H1 (cell line): ENCODE measurements around the gene LRRC74B. TPM values are rescaled to one million over a fixed set of nuclear protein-coding genes. Genes with fewer than 3 reads are reported as not detected.

Experiments used
- CTCF ChIA-PET: fragments of 300-600 bp; sonication (Branson Sonifier 250); formaldehyde crosslinking; loops from one replicate; lab custom pipeline; 2021; ENCODE audit not compliant: partially characterized antibody; lab: Charles Lee
- POLR2A ChIA-PET: fragments of 300-600 bp; sonication (Branson Sonifier 250); formaldehyde crosslinking; loops from one replicate; lab custom pipeline; 2021; ENCODE audit warnings: inconsistent platforms; ENCODE audit not compliant: partially characterized antibody; lab: Charles Lee
- DNase-seq, 2 experiments: peaks; one replicate each; pipeline versions ENCODE4 v3.0.0 to v3.0.0-alpha.2; 2010 to 2022; ENCODE audit warnings: low spot score in 2 of 2, low read depth in 1 of 2, mixed read lengths in 1 of 2
- FAIRE-seq: peaks from 2 replicates; lab custom pipeline; 2011; peaks lifted over from hg19 to GRCh38; lab: Jason Lieb, UNC
- H2AFZ ChIP-seq: 2 replicates; pipeline ENCODE4 v1.8.1; 2012; ENCODE audit warnings: low read length, inconsistent platforms
- H2AK5ac ChIP-seq: 2 replicates; pipeline ENCODE4 v1.6.1; 2013; ENCODE audit warnings: low read depth, low read length
- H2BK120ac ChIP-seq: replicated peaks from 2 replicates; pipeline ENCODE3; 2013; ENCODE audit warnings: low read depth, low read length, inconsistent platforms
- H2BK12ac ChIP-seq: 2 replicates; pipeline ENCODE4 v1.6.1; 2013; ENCODE audit warnings: low read depth, low read length
- H2BK15ac ChIP-seq: 2 replicates; pipeline ENCODE4 v1.6.1; 2013; ENCODE audit warnings: low read length
- H2BK20ac ChIP-seq: 2 replicates; pipeline ENCODE4 v1.6.1; 2013; ENCODE audit warnings: low read length
- H2BK5ac ChIP-seq: 2 replicates; pipeline ENCODE4 v1.6.1; 2013; ENCODE audit warnings: low read depth, low read length
- H3K14ac ChIP-seq: 2 replicates; pipeline ENCODE4 v1.6.1; 2013; ENCODE audit warnings: inconsistent platforms; ENCODE audit not compliant: insufficient read length
- H3K18ac ChIP-seq: 2 replicates; pipeline ENCODE4 v1.6.1; 2013; ENCODE audit warnings: low read length; ENCODE audit errors: extremely low read depth
- H3K23ac ChIP-seq: 2 replicates; pipeline ENCODE4 v1.6.1; 2013; ENCODE audit warnings: inconsistent platforms; ENCODE audit not compliant: insufficient read length
- H3K23me2 ChIP-seq: 2 replicates; pipeline ENCODE4 v1.6.1; 2013; ENCODE audit warnings: low read depth, low read length
- H3K27ac ChIP-seq: 2 replicates; pipeline ENCODE4 v1.6.1; 2011; ENCODE audit warnings: low read depth, low read length, inconsistent platforms
- H3K27me3 ChIP-seq, 4 experiments: replicated peaks in 1 of 4; 1 replicate in 1 of 4; 2 replicates in 3 of 4; pipeline versions ENCODE4 v1.6.1 to v1.8.1; 2011 to 2013; ENCODE audit warnings: low read length in 3 of 4, mild to moderate bottlenecking in 3 of 4, inconsistent platforms in 2 of 4, mixed read lengths in 2 of 4, moderate library complexity in 1 of 4; ENCODE audit not compliant: control insufficient read depth in 3 of 4, insufficient read depth in 3 of 4; ENCODE audit errors: extremely low read depth in 1 of 4
- H3K36me3 ChIP-seq, 4 experiments: 2 replicates each; pipeline versions ENCODE4 v1.6.1 to v1.8.1; 2011 to 2013; ENCODE audit warnings: mild to moderate bottlenecking in 4 of 4, low read length in 3 of 4, moderate library complexity in 2 of 4, control low read depth in 1 of 4, inconsistent platforms in 1 of 4; ENCODE audit not compliant: insufficient read depth in 4 of 4, control insufficient read depth in 2 of 4
- H3K4ac ChIP-seq: replicated peaks from 2 replicates; pipeline ENCODE3; 2013; ENCODE audit warnings: low read length, low read depth, mixed read lengths, inconsistent platforms; ENCODE audit not compliant: insufficient read length
- H3K4me1 ChIP-seq, 4 experiments: replicated peaks in 1 of 4; 1 replicate in 1 of 4; 2 replicates in 3 of 4; pipeline versions ENCODE4 v1.6.1 to v1.8.1; 2011 to 2013; ENCODE audit warnings: low read length in 3 of 4, inconsistent platforms in 2 of 4, mixed read lengths in 1 of 4; ENCODE audit not compliant: insufficient read depth in 4 of 4, control insufficient read depth in 3 of 4
- H3K4me2 ChIP-seq, 2 experiments: 2 replicates each; pipeline versions ENCODE4 v1.6.1 to v1.8.1; 2011 to 2013; ENCODE audit warnings: low read depth in 2 of 2, low read length in 2 of 2, control low read depth in 1 of 2, inconsistent platforms in 1 of 2, mild to moderate bottlenecking in 1 of 2; ENCODE audit not compliant: insufficient read depth in 1 of 2
- H3K4me3 ChIP-seq, 4 experiments: fragments of 200-600, 300-600 bp in 1 of 4; sonication (generic), shearing (Covaris generic), sonication (Bioruptor Twin) in 1 of 4; 2 replicates each; pipeline versions ENCODE4 v1.5.1 to v1.8.1; 2011 to 2016; ENCODE audit warnings: low read length in 4 of 4, low read depth in 3 of 4, control low read depth in 2 of 4, inconsistent platforms in 2 of 4, mild to moderate bottlenecking in 2 of 4, mixed read lengths in 1 of 4, moderate library complexity in 1 of 4; ENCODE audit not compliant: insufficient read depth in 2 of 4; ENCODE audit errors: extremely low read depth in 1 of 4
- H3K56ac ChIP-seq: replicated peaks from 2 replicates; pipeline ENCODE3; 2013; ENCODE audit warnings: low read depth, mild to moderate bottlenecking, mixed read lengths, low read length, inconsistent platforms; ENCODE audit not compliant: insufficient read length
- H3K79me1 ChIP-seq: 2 replicates; pipeline ENCODE4 v1.6.1; 2013; ENCODE audit warnings: low read depth, low read length, control low read depth
- H3K79me2 ChIP-seq, 2 experiments: 2 replicates each; pipeline versions ENCODE4 v1.6.1 to v1.8.1; 2012 to 2013; ENCODE audit warnings: low read length in 2 of 2, mild to moderate bottlenecking in 2 of 2, inconsistent platforms in 1 of 2; ENCODE audit not compliant: insufficient read depth in 2 of 2, control insufficient read depth in 1 of 2
- H3K9ac ChIP-seq, 4 experiments: replicated peaks in 1 of 4; 1 replicate in 1 of 4; 2 replicates in 3 of 4; pipeline versions ENCODE4 v1.6.1 to v1.8.1; 2011 to 2013; ENCODE audit warnings: low read depth in 3 of 4, low read length in 3 of 4, control low read depth in 2 of 4, mild to moderate bottlenecking in 2 of 4, moderate library complexity in 2 of 4, inconsistent platforms in 1 of 4; ENCODE audit errors: extremely low read depth in 1 of 4
- H3K9me3 ChIP-seq, 2 experiments: 2 replicates each; pipeline versions ENCODE4 v1.6.1 to v1.8.1; 2012 to 2013; ENCODE audit warnings: mild to moderate bottlenecking in 2 of 2, moderate library complexity in 2 of 2, control low read depth in 1 of 2, inconsistent platforms in 1 of 2, low read depth in 1 of 2, low read length in 1 of 2, mixed read lengths in 1 of 2; ENCODE audit not compliant: insufficient read depth in 2 of 2
- H4K20me1 ChIP-seq, 2 experiments: replicated peaks in 1 of 2; 2 replicates each; pipeline versions ENCODE3 to v1.8.1; 2011 to 2013; ENCODE audit warnings: inconsistent platforms in 2 of 2, low read length in 2 of 2, mild to moderate bottlenecking in 1 of 2; ENCODE audit not compliant: insufficient read depth in 2 of 2, control insufficient read depth in 1 of 2
- H4K5ac ChIP-seq: 2 replicates; pipeline ENCODE4 v1.6.1; 2013; ENCODE audit warnings: low read length, low read depth, mixed read lengths, inconsistent platforms; ENCODE audit not compliant: insufficient read length
- H4K8ac ChIP-seq: 2 replicates; pipeline ENCODE4 v1.8.0; 2013; ENCODE audit warnings: mild to moderate bottlenecking, moderate library complexity, low read length, inconsistent platforms; ENCODE audit not compliant: insufficient read depth; ENCODE audit errors: extremely low read depth
- H4K91ac ChIP-seq: replicated peaks from 2 replicates; pipeline ENCODE3; 2013; ENCODE audit warnings: low read length, mixed read lengths, inconsistent platforms; ENCODE audit not compliant: insufficient read length
- CEBPB ChIP-seq: IDR thresholded peaks from 2 replicates; pipeline ENCODE4 v1.6.1; 2012; ENCODE audit warnings: low read depth, low read length
- FOSL1 ChIP-seq: IDR thresholded peaks from 2 replicates; pipeline ENCODE4 v1.6.1; 2011; ENCODE audit warnings: mild to moderate bottlenecking, low read depth, low read length, moderate library complexity; ENCODE audit not compliant: insufficient read depth
- SP1 ChIP-seq: IDR thresholded peaks from 2 replicates; pipeline ENCODE4 v1.6.1; 2011; ENCODE audit warnings: low read depth, low read length
- TBP ChIP-seq: IDR thresholded peaks from 2 replicates; pipeline ENCODE4 v1.6.1; 2011; ENCODE audit warnings: low read depth, low read length, improper control_type of control experiment
- WGBS, 2 experiments: shearing (Covaris generic) in 1 of 2; methylation state at CpG; one replicate each; pipeline versions ENCODE4 v1.1.6 to v1.1.7; 2013 to 2015; ENCODE audit warnings: low lambda C conversion rate in 2 of 2, mixed read lengths in 2 of 2, inconsistent platforms in 1 of 2, low coverage in 1 of 2, missing lambda C conversion rate in 1 of 2; ENCODE audit not compliant: insufficient replicate concordance in 2 of 2, insufficient coverage in 1 of 2, insufficient read length in 1 of 2; ENCODE audit errors: extremely low coverage in 1 of 2, missing lambda C conversion rate in 1 of 2; 5-methylcytosine and 5-hydroxymethylcytosine counted together
- polyA plus RNA-seq, 7 experiments: library from polyadenylated mRNA; depleted of rRNA in 3 of 7; stranded (reverse) in 5 of 7; unstranded in 2 of 7; fragments of >200 nt in 5 of 7; fragments of 200-250 nt in 2 of 7; gene quantifications; 1 replicate in 5 of 7; 2 replicates in 1 of 7; 4 replicates in 1 of 7; pipeline versions ENCODE4 v1.2.1 to v1.2.3, GENCODE V29; 2011 to 2013; ENCODE audit warnings: missing spikeins in 2 of 7, mixed read lengths in 2 of 7
- total RNA-seq: library from RNA; stranded (reverse); fragmentation: NEBNext Ultra II Directional; extraction: Animal tissue kit (Norgen Biotek cat#: 25700); gene quantifications from 2 replicates; pipeline ENCODE4 v1.2.1, GENCODE V29; 2021
- TF ChIP-seq, protein P1 (sequence below): IDR thresholded peaks from 2 replicates; pipeline ENCODE4 v1.6.1; 2012; ENCODE audit warnings: inconsistent platforms
- TF ChIP-seq, protein P2 (sequence below): IDR thresholded peaks from 2 replicates; pipeline ENCODE4 v1.6.1; 2011; ENCODE audit warnings: low read depth, mild to moderate bottlenecking, low read length; ENCODE audit not compliant: insufficient read depth
- TF ChIP-seq, protein P3 (sequence below): IDR thresholded peaks from 2 replicates; pipeline ENCODE4 v1.6.1; 2012; ENCODE audit warnings: inconsistent platforms

LRRC74B gene
- total and polyA plus RNA-seq, 2 of the 8 experiments (the other 6 are each of a cell fraction or from before 2014, with no cell fraction given): not detected

- ChIA-PET POLR2A (interaction anchor here (1.4 kb wide), 1 partner anchor 38 kb away, joined by 3 read pairs; no protein-coding TSS in a partner anchor), CTCF (interaction anchor here (1.1 to 1.4 kb wide), 3 partner anchors 14 to 153 kb away, joined by 3 to 6 read pairs (median 3); no protein-coding TSS in a partner anchor)
- Histone ChIP-seq H3K23me2 (no peaks in the 10 kb centered on the region), H3K79me2 (no peaks in the 10 kb centered on the region), H4K8ac (no peak overlapping the region), H3K27ac (no peak overlapping the region), H2BK12ac (no peak overlapping the region), H3K36me3 (no peaks in the 10 kb centered on the region), H4K5ac (no peak overlapping the region), H2BK5ac (no peak overlapping the region), H3K27me3 (peaks cover 0 to 6% (median 2%) of the 10 kb centered on the region in 4 experiments; a peak in 4 of 7 replicates), H3K4ac (no peak overlapping the region), H3K18ac (no peak overlapping the region), H2BK120ac (no peak overlapping the region), H3K79me1 (no peaks in the 10 kb centered on the region), H3K9me3 (no peaks in the 10 kb centered on the region), H3K4me2 (no peak overlapping the region), H4K20me1 (no peaks in the 10 kb centered on the region), H3K23ac (no peak overlapping the region), H3K14ac (no peak overlapping the region), H3K4me3 (no peak overlapping the region), H2AFZ (no peak overlapping the region), H3K4me1 (no peaks in the 10 kb centered on the region), H2BK20ac (no peak overlapping the region), H3K9ac (no peak overlapping the region), H2BK15ac (no peak overlapping the region), H4K91ac (no peak overlapping the region), H2AK5ac (no peak overlapping the region), H3K56ac (no peak overlapping the region)
- 75% methylated on average over 2 of the region's 2 CpGs; no CpG with 5 or more reads in 1 of the 2 experiments for WGBS, 2 experiments
- TF ChIP-seq, protein P1, sequence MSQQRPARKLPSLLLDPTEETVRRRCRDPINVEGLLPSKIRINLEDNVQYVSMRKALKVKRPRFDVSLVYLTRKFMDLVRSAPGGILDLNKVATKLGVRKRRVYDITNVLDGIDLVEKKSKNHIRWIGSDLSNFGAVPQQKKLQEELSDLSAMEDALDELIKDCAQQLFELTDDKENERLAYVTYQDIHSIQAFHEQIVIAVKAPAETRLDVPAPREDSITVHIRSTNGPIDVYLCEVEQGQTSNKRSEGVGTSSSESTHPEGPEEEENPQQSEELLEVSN: no peak
- TF ChIP-seq, protein P2, sequence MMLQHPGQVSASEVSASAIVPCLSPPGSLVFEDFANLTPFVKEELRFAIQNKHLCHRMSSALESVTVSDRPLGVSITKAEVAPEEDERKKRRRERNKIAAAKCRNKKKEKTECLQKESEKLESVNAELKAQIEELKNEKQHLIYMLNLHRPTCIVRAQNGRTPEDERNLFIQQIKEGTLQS: no peak
- TF ChIP-seq FOSL1 (no peak), CEBPB (no peak), SP1 (no peak), TBP (no peak)
- TF ChIP-seq, protein P3, sequence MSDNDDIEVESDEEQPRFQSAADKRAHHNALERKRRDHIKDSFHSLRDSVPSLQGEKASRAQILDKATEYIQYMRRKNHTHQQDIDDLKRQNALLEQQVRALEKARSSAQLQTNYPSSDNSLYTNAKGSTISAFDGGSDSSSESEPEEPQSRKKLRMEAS: no peak
- FAIRE-seq: no peak
- DNase-seq: no peak
Measured at GRCh38 chr22:21038405-21038804, 7.3 kb upstream of the LRRC74B start.
